Keratinocyte (primary cell): ENCODE data around the gene ATAD1.

ENCODE experiments used
- EZH2 ChIP-seq: IDR thresholded peaks from one replicate; pipeline ENCODE4 v1.6.1; 2012; ENCODE audit warnings: inconsistent platforms, mild to moderate bottlenecking, low read length, moderate library complexity
- TF ChIP-seq, protein P1 (sequence below), 3 experiments: IDR thresholded peaks in 1 of 3; conservative IDR thresholded peaks in 1 of 3; optimal IDR thresholded peaks in 1 of 3; 2 replicates in 2 of 3; 3 replicates in 1 of 3; pipeline versions ENCODE3 to v1.5.1; 2011; ENCODE audit warnings: low read length in 3 of 3, mild to moderate bottlenecking in 3 of 3, moderate library complexity in 2 of 3, control low read depth in 1 of 3, inconsistent platforms in 1 of 3; ENCODE audit not compliant: insufficient read depth in 2 of 3; ENCODE audit errors: extremely low read depth in 1 of 3

DNA sequence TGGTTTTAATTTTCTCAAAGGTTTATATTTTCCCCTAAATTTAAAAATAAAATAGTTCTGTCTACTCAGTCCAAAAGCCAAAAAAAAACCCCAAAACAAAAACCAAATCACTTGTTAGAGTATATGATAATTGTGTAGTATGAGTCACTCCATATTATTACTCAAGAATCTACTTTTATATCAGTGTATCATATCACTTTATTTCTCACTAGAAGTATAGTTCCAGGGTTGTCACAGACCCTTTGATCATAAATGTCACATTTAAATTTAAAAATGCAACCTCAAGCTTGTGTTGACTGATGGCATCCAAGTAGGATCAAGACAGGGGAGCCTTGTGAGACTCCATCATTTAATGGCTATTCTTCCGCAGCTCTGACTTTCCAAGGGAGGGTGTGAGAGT is 97.4 kb downstream of the ATAD1 start:
- TF ChIP-seq, protein P1, sequence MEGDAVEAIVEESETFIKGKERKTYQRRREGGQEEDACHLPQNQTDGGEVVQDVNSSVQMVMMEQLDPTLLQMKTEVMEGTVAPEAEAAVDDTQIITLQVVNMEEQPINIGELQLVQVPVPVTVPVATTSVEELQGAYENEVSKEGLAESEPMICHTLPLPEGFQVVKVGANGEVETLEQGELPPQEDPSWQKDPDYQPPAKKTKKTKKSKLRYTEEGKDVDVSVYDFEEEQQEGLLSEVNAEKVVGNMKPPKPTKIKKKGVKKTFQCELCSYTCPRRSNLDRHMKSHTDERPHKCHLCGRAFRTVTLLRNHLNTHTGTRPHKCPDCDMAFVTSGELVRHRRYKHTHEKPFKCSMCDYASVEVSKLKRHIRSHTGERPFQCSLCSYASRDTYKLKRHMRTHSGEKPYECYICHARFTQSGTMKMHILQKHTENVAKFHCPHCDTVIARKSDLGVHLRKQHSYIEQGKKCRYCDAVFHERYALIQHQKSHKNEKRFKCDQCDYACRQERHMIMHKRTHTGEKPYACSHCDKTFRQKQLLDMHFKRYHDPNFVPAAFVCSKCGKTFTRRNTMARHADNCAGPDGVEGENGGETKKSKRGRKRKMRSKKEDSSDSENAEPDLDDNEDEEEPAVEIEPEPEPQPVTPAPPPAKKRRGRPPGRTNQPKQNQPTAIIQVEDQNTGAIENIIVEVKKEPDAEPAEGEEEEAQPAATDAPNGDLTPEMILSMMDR (optimal IDR thresholded peaks at IDR 0.05 in 1 of 3, IDR thresholded peaks at IDR 0.05 in 1 of 3, conservative IDR thresholded peaks at IDR 0.05 in 1 of 3; ENCODE audit: extremely low read depth in 1 of 3, insufficient read depth in 2 of 3, low read length in 3 of 3): no peak
- TF ChIP-seq EZH2: no peak
